ENCODE data around the gene S100A9. TPM values are rescaled to one million over a fixed set of nuclear protein-coding genes. Genes with fewer than 3 reads are reported as not detected.

Gene S100A9
- total and polyA plus RNA-seq, 2 of the 8 experiments (the other 6 are each of a cell fraction or from before 2014, with no cell fraction given): not detected

DNA sequence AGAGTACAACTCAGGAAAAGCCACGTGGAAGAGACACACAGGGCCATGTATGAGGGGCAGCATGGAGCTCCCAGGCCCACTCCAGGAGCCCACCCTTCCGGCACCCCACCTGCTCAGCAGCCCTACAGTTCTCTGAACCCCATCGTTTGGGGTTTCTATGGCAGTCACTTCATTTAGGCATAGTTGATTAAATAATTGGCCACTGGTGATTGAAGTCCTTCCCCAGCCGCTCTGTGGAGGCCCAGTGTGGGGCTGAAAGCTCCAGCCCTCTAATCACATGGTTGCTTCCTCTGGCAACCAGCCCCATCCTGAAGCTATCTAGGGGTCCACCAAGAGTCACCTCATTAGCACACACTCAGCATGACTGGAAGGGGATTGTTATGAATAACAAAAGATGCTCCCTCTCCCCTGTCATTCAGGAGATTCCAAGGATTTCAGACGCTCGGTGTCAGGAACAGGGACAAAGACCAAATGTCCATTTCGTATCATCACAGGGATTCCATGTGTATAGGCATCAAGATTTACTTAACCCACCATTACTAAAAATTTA is 46.5 kb downstream of the S100A9 start:
- peak in 1 of 2 experiments; percentile 6 for DNase-seq (ENCODE audit: low read depth in 1 of 2, low spot score in 2 of 2)
- Histone ChIP-seq H3K56ac (replicated peaks; ENCODE audit: insufficient read length, low read depth, low read length) (no peak overlapping the region), H3K9me3 (ENCODE audit: insufficient read depth in 2 of 2, low read depth in 1 of 2, low read length in 1 of 2) (peaks cover 2 to 3% of the 10 kb centered on the region in 2 experiments; a peak in 1 of 4 replicates), H4K91ac (replicated peaks; ENCODE audit: insufficient read length, low read length) (no peak overlapping the region), H2AK5ac (ENCODE audit: low read depth, low read length) (no peak overlapping the region), H3K27me3 (replicated peaks in 1 of 4; ENCODE audit: control insufficient read depth in 3 of 4, extremely low read depth in 1 of 4, insufficient read depth in 3 of 4, low read length in 3 of 4) (peaks cover 0 to 11% (median 8%) of the 10 kb centered on the region in 4 experiments; a peak in 6 of 7 replicates), H3K9ac (replicated peaks in 1 of 4; ENCODE audit: extremely low read depth in 1 of 4, low read depth in 3 of 4, low read length in 3 of 4) (no peak overlapping the region), H2BK120ac (replicated peaks; ENCODE audit: low read depth, low read length) (no peak overlapping the region), H3K23me2 (ENCODE audit: low read depth, low read length) (no peaks in the 10 kb centered on the region; the same call in 1 of the 2 replicates), H2BK12ac (ENCODE audit: low read depth, low read length) (peak overlapping the region; percentile 19; the same call in 1 of the 2 replicates), H3K79me1 (ENCODE audit: low read depth, low read length) (no peaks in the 10 kb centered on the region), H3K4me2 (ENCODE audit: insufficient read depth in 1 of 2, low read depth in 2 of 2, low read length in 2 of 2) (no peak overlapping the region), H3K79me2 (ENCODE audit: control insufficient read depth in 1 of 2, insufficient read depth in 2 of 2, low read length in 2 of 2) (no peaks in the 10 kb centered on the region), H3K18ac (ENCODE audit: extremely low read depth, low read length) (no peak overlapping the region), H3K14ac (ENCODE audit: insufficient read length) (no peak overlapping the region), H3K23ac (ENCODE audit: insufficient read length) (no peak overlapping the region), H2BK5ac (ENCODE audit: low read depth, low read length) (no peak overlapping the region; the same call in 1 of the 2 replicates), H3K4me3 (ENCODE audit: extremely low read depth in 1 of 4, insufficient read depth in 2 of 4, low read depth in 3 of 4, low read length in 4 of 4) (no peak overlapping the region), H2BK20ac (ENCODE audit: low read length) (no peak overlapping the region), H2AFZ (ENCODE audit: low read length) (no peak overlapping the region), H4K5ac (ENCODE audit: insufficient read length, low read depth, low read length) (no peak overlapping the region), H3K4ac (replicated peaks; ENCODE audit: insufficient read length, low read depth, low read length) (no peak overlapping the region), H2BK15ac (ENCODE audit: low read length) (no peak overlapping the region), H3K4me1 (replicated peaks in 1 of 4; ENCODE audit: control insufficient read depth in 3 of 4, insufficient read depth in 4 of 4, low read length in 3 of 4) (no peaks in the 10 kb centered on the region; a peak in 1 of 7 replicates), H3K36me3 (ENCODE audit: control insufficient read depth in 2 of 4, insufficient read depth in 4 of 4, low read length in 3 of 4) (no peaks in the 10 kb centered on the region), H4K8ac (ENCODE audit: extremely low read depth, insufficient read depth, low read length) (no peak overlapping the region), H3K27ac (ENCODE audit: low read depth, low read length) (no peak overlapping the region), H4K20me1 (replicated peaks in 1 of 2; ENCODE audit: control insufficient read depth in 1 of 2, insufficient read depth in 2 of 2, low read length in 2 of 2) (no peaks in the 10 kb centered on the region)
- FAIRE-seq: peak; percentile 45
- TF ChIP-seq SUZ12 (IDR thresholded peaks at IDR 0.05; ENCODE audit: low read length) (no peak), CTBP2 (IDR thresholded peaks at IDR 0.05; ENCODE audit: borderline replicate concordance, insufficient read depth, insufficient read length, low read length) (no peak), RBBP5 (IDR thresholded peaks at IDR 0.05; ENCODE audit: borderline replicate concordance, low read depth, low read length) (no peak), TEAD4 (IDR thresholded peaks at IDR 0.05; ENCODE audit: low read depth, low read length) (0 out of 2 replicates have a peak, but pooled peaks have one; percentile 10), POU5F1 (IDR thresholded peaks at IDR 0.05; ENCODE audit: low read depth, low read length) (0 out of 2 replicates have a peak, but pooled peaks have one; percentile 10)
- 82% methylated on average over 7 of the region's 7 CpGs; no CpG with 5 or more reads in 1 of the 2 experiments for WGBS, 2 experiments (ENCODE audit: extremely low coverage in 1 of 2, insufficient coverage in 1 of 2, insufficient read length in 1 of 2, insufficient replicate concordance in 2 of 2, low coverage in 1 of 2, low lambda C conversion rate in 2 of 2, missing lambda C conversion rate in 1 of 2)
- ChIA-PET POLR2A (ENCODE audit: partially characterized antibody) (interaction anchor here (1.2 kb wide), 1 partner anchor 52 kb away, joined by 4 read pairs; no protein-coding TSS in a partner anchor), CTCF (ENCODE audit: partially characterized antibody) (interaction anchor here (0.8 to 4.7 kb wide), 13 partner anchors 9 to 164 kb away, joined by 3 to 50 read pairs (median 5); partner anchors contain the start of gene S100A9)
